HG02870 (cell line): Measurements from ENCODE around the gene NPIPB6.

Experiments
- ATAC-seq: cut with Tn5 transposase; IDR thresholded peaks from one replicate; pipeline ENCODE4 v1.9.1; 2021; ENCODE audit warnings: mild to moderate bottlenecking, moderate library complexity; ENCODE audit not compliant: unreplicated experiment

The NPIPB6 gene

GRCh38 chr16:28324235-28324886 lies 38.9 kb downstream of the NPIPB6 start:
- ATAC-seq, result no peak

- no peak for ATAC-seq
These were observed 41.5 kb downstream of the NPIPB6 start for GRCh38 chr16:28321700-28322411.

GRCh38 chr16:28320741-28321140 lies 42.6 kb downstream of the NPIPB6 start:
- ATAC-seq, result no peak

- ATAC-seq, result no peak
These were observed 43.2 kb downstream of the NPIPB6 start for GRCh38 chr16:28320023-28320561.

GRCh38 chr16:28319476-28320022 lies 43.8 kb downstream of the NPIPB6 start:
- ATAC-seq, result no peak

GRCh38 chr16:28318042-28318744 lies 45.1 kb downstream of the NPIPB6 start:
- ATAC-seq, result no peak

- no peak for ATAC-seq
These were observed 46.0 kb downstream of the NPIPB6 start for GRCh38 chr16:28317040-28317880.

- ATAC-seq, result no peak
These were observed 47.3 kb downstream of the NPIPB6 start for GRCh38 chr16:28316054-28316453.

GRCh38 chr16:28313587-28313986 lies 49.7 kb downstream of the NPIPB6 start:
- no peak for ATAC-seq

GRCh38 chr16:28312327-28312726 lies 51.0 kb downstream of the NPIPB6 start:
- no peak for ATAC-seq

GRCh38 chr16:28311913-28312312 lies 51.4 kb downstream of the NPIPB6 start:
- ATAC-seq, result no peak

GRCh38 chr16:28311413-28311812 lies 51.9 kb downstream of the NPIPB6 start:
- no peak for ATAC-seq

- no peak for ATAC-seq
These were observed 52.5 kb downstream of the NPIPB6 start for GRCh38 chr16:28310796-28311195.

- ATAC-seq, result no peak
These were observed 53.4 kb downstream of the NPIPB6 start for GRCh38 chr16:28309811-28310311.

GRCh38 chr16:28308794-28309584 lies 54.3 kb downstream of the NPIPB6 start:
- ATAC-seq, result no peak

GRCh38 chr16:28307936-28308335 lies 55.4 kb downstream of the NPIPB6 start:
- ATAC-seq, result no peak

GRCh38 chr16:28304214-28304613 lies 59.1 kb downstream of the NPIPB6 start:
- ATAC-seq, result no peak

- ATAC-seq, result no peak
These were observed 60.2 kb downstream of the NPIPB6 start for GRCh38 chr16:28303132-28303531.

GRCh38 chr16:28301620-28302019 lies 61.7 kb downstream of the NPIPB6 start:
- no peak for ATAC-seq

- ATAC-seq, result no peak
These were observed 62.2 kb downstream of the NPIPB6 start for GRCh38 chr16:28301154-28301553.
